A549 (cell line): ENCODE data around the gene PIGL. TPM values are rescaled to one million over a fixed set of nuclear protein-coding genes. Genes with fewer than 3 reads are reported as not detected.
A peak's percentile ranks its signal among the peaks of the same experiment; 100 is the strongest.

Experiments used
- ATAC-seq, 2 experiments: fragments of 200-7000 bp in 1 of 2; fragments of >200 bp in 1 of 2; cut with Nextera tagmentation in 1 of 2; cut with Tn5 transposase in 1 of 2; 3 replicates each; pipeline versions ENCODE4 v1.8.0 to v1.9.1; 2018 to 2020; ENCODE audit warnings: mild to moderate bottlenecking in 1 of 2, moderate library complexity in 1 of 2
- CTCF ChIA-PET: fragments of 300-600 bp; sonication (Branson Sonifier 250); formaldehyde crosslinking; extraction: SDS; loops from one replicate; lab custom pipeline; 2021; ENCODE audit warnings: antibody characterized with exemption, inconsistent platforms; lab: Yijun Ruan, JAX
- POLR2A ChIA-PET: fragments of 350-600 bp; formaldehyde crosslinking; extraction: SDS; loops from one replicate; lab custom pipeline; 2021; ENCODE audit warnings: antibody characterized with exemption, inconsistent platforms; lab: Yijun Ruan, JAX
- DNase-seq, 2 experiments: peaks; one replicate each; pipeline versions ENCODE4 v3.0.0 to v3.0.0-alpha.2; 2011 to 2016; ENCODE audit warnings: low read depth in 1 of 2, low spot score in 1 of 2
- FAIRE-seq: peaks from 2 replicates; lab custom pipeline; 2011; peaks lifted over from hg19 to GRCh38; lab: Jason Lieb, UNC
- H3K27ac ChIP-seq, 2 experiments: fragments of >200 bp; sonication (Bioruptor Twin); formaldehyde crosslinking; 3 replicates each; pipeline ENCODE4 v1.5.1; 2016 to 2017
- H3K4me1 ChIP-seq: fragments of >200 bp; sonication (Bioruptor Twin); formaldehyde crosslinking; 3 replicates; pipeline ENCODE4 v1.6.1; 2016
- H3K4me2 ChIP-seq: fragments of >200 bp; sonication (Bioruptor Twin); formaldehyde crosslinking; 3 replicates; pipeline ENCODE4 v1.6.1; 2016
- H3K4me3 ChIP-seq: fragments of >200 bp; sonication (Bioruptor Twin); formaldehyde crosslinking; 3 replicates; pipeline ENCODE4 v1.5.1; 2016
- H3K9me3 ChIP-seq: fragments of >200 bp; sonication (Bioruptor Twin); formaldehyde crosslinking; 3 replicates; pipeline ENCODE4 v1.6.1; 2016
- BHLHE40 ChIP-seq: IDR thresholded peaks from 2 replicates; pipeline ENCODE4 v1.6.1; 2012; ENCODE audit warnings: low read depth, low read length, inconsistent platforms
- CBX2 ChIP-seq: fragments of 200-600 bp; sonication (generic); IDR thresholded peaks from 2 replicates; pipeline ENCODE4 v1.6.1; 2016; ENCODE audit warnings: low read depth, mild to moderate bottlenecking, borderline replicate concordance
- CBX8 ChIP-seq: fragments of 200-600 bp; sonication (generic); IDR thresholded peaks from 2 replicates; pipeline ENCODE4 v1.6.1; 2016
- CHD4 ChIP-seq: fragments of 200-600 bp; sonication (generic); IDR thresholded peaks from 2 replicates; pipeline ENCODE4 v1.6.1; 2016; ENCODE audit warnings: antibody characterized with exemption, mild to moderate bottlenecking, borderline replicate concordance
- EHF ChIP-seq: fragments of 250-450 bp; sonication (Bioruptor Pico); IDR thresholded peaks from 2 replicates; pipeline ENCODE4 v1.5.0; 2020; ENCODE audit warnings: mild to moderate bottlenecking
- ELK1 ChIP-seq: fragments of 150-350 bp; IDR thresholded peaks from 2 replicates; pipeline ENCODE4 v1.6.1; 2014; ENCODE audit warnings: low read depth, mild to moderate bottlenecking, low read length
- EP300 ChIP-seq, 2 experiments: fragments of >200 bp; sonication (Bioruptor Twin); formaldehyde crosslinking; IDR thresholded peaks; 2 replicates in 1 of 2; 3 replicates in 1 of 2; pipeline ENCODE4 v1.6.1; 2016 to 2017
- FOSB ChIP-seq: fragments of 250-450 bp; sonication (Bioruptor Pico); IDR thresholded peaks from 2 replicates; pipeline ENCODE4 v1.5.0; 2020; ENCODE audit warnings: mild to moderate bottlenecking, moderate library complexity
- FOXS1 ChIP-seq: fragments of 250-450 bp; sonication (Bioruptor Pico); IDR thresholded peaks from 2 replicates; pipeline ENCODE4 v1.5.0; 2020; ENCODE audit warnings: mild to moderate bottlenecking, moderate library complexity
- HMGXB4 ChIP-seq: fragments of 250-450 bp; sonication (Bioruptor Pico); IDR thresholded peaks from 2 replicates; pipeline ENCODE4 v1.5.0; 2021; ENCODE audit warnings: mild to moderate bottlenecking, moderate library complexity, borderline replicate concordance
- HOXA7 ChIP-seq: fragments of 250-450 bp; sonication (Bioruptor Pico); IDR thresholded peaks from 2 replicates; pipeline ENCODE4 v1.5.0; 2020; ENCODE audit warnings: mild to moderate bottlenecking, moderate library complexity
- HOXB13 ChIP-seq: fragments of 250-450 bp; sonication (Bioruptor Pico); IDR thresholded peaks from 2 replicates; pipeline ENCODE4 v1.5.0; 2020; ENCODE audit warnings: low read depth, mild to moderate bottlenecking, moderate library complexity
- HOXB5 ChIP-seq: fragments of 250-450 bp; sonication (Bioruptor Pico); IDR thresholded peaks from 2 replicates; pipeline ENCODE4 v1.5.0; 2020; ENCODE audit warnings: mild to moderate bottlenecking, moderate library complexity
- JUN ChIP-seq, 2 experiments: fragments of >200 bp; sonication (Bioruptor Twin); formaldehyde crosslinking; IDR thresholded peaks; 2 replicates in 1 of 2; 3 replicates in 1 of 2; pipeline ENCODE4 v1.6.1; 2016 to 2017
- KDM1A ChIP-seq: fragments of 200-600 bp; sonication (generic); IDR thresholded peaks from 2 replicates; pipeline ENCODE4 v1.6.1; 2016; ENCODE audit warnings: low read depth, mild to moderate bottlenecking
- MAX ChIP-seq: IDR thresholded peaks from 2 replicates; pipeline ENCODE4 v1.6.1; 2012
- MAZ ChIP-seq: fragments of 150-350 bp; IDR thresholded peaks from 2 replicates; pipeline ENCODE4 v1.6.1; 2014; ENCODE audit warnings: antibody characterized with exemption, low read depth, low read length, borderline replicate concordance
- MYC ChIP-seq: IDR thresholded peaks from 2 replicates; pipeline ENCODE4 v1.6.1; 2012; ENCODE audit warnings: mild to moderate bottlenecking, inconsistent platforms, low read length, improper control_type of control experiment, borderline replicate concordance
- NFE2L2 ChIP-seq: fragments of 150-350 bp; conservative IDR thresholded peaks from 2 replicates; pipeline ENCODE4 v1.6.1; 2014; ENCODE audit warnings: low read length
- POLR2AphosphoS2 ChIP-seq: conservative IDR thresholded peaks from 2 replicates; pipeline ENCODE4 v1.6.1; 2012; ENCODE audit warnings: low read length, improper control_type of control experiment, inconsistent platforms
- RAD21 ChIP-seq, 2 experiments: fragments of >200 bp in 1 of 2; sonication (Bioruptor Twin) in 1 of 2; formaldehyde crosslinking in 1 of 2; IDR thresholded peaks in 1 of 2; conservative IDR thresholded peaks in 1 of 2; 2 replicates in 1 of 2; 3 replicates in 1 of 2; pipeline ENCODE4 v1.6.1; 2012 to 2018; ENCODE audit warnings: inconsistent platforms in 1 of 2
- RARB ChIP-seq: fragments of 250-450 bp; sonication (Bioruptor Pico); IDR thresholded peaks from 2 replicates; pipeline ENCODE4 v1.8.0; 2021; ENCODE audit warnings: mild to moderate bottlenecking, moderate library complexity
- TFCP2L1 ChIP-seq: fragments of 250-450 bp; sonication (Bioruptor Pico); IDR thresholded peaks from 2 replicates; pipeline ENCODE4 v1.5.0; 2021; ENCODE audit warnings: mild to moderate bottlenecking
- ZC3H11A ChIP-seq: fragments of 450-650 bp; IDR thresholded peaks from 2 replicates; pipeline ENCODE4 v1.6.1; 2014; ENCODE audit warnings: antibody characterized with exemption, mild to moderate bottlenecking
- ZFP36 ChIP-seq: fragments of 450-650 bp; IDR thresholded peaks from 2 replicates; pipeline ENCODE4 v1.6.1; 2014; ENCODE audit warnings: borderline replicate concordance; ENCODE audit not compliant: partially characterized antibody
- ZNF302 ChIP-seq: fragments of 250-450 bp; sonication (Bioruptor Pico); IDR thresholded peaks from 2 replicates; pipeline ENCODE4 v1.9.0; 2021; ENCODE audit warnings: inconsistent platforms, mild to moderate bottlenecking, moderate library complexity
- ZSCAN20 ChIP-seq: fragments of 250-450 bp; sonication (Bioruptor Pico); IDR thresholded peaks from 2 replicates; pipeline ENCODE4 v1.8.0; 2022; ENCODE audit warnings: mild to moderate bottlenecking, moderate library complexity
- WGBS: methylation state at CpG from one replicate; pipeline ENCODE4 v1.1.6; 2017; ENCODE audit errors: missing lambda C conversion rate; 5-methylcytosine and 5-hydroxymethylcytosine counted together
- polyA plus RNA-seq, 4 experiments: library from polyadenylated mRNA; depleted of rRNA in 3 of 4; stranded (reverse); fragments of >200 nt; fragmentation: RNase III in 1 of 4; extraction: RNeasy Plus Mini Kit Qiagen cat#74134 plus additional on column Dnase treatment in 1 of 4; gene quantifications; 2 replicates in 3 of 4; 3 replicates in 1 of 4; pipeline ENCODE4 v1.2.3, GENCODE V29; 2011 to 2017

Gene PIGL
- polyA plus RNA-seq, 2 of the 4 experiments (the other 2 are of a cell fraction): 27.5 to 35.1 TPM

GRCh38 chr17:16272111-16272840 is 55.3 kb downstream of the PIGL start:
- H3K4me2 ChIP-seq: no peak overlapping the region
- POLR2A ChIA-PET: interaction anchor here (1.5 to 2.7 kb wide), 3 partner anchors 14 to 108 kb away, joined by 3 to 7 read pairs (median 4); partner anchors contain the start of genes NCOR1 and UBB
- no peak overlapping the region for H3K4me3 ChIP-seq
- no peak overlapping the region for H3K27ac ChIP-seq
- no peaks in the 10 kb centered on the region for H3K9me3 ChIP-seq
- TF ChIP-seq EP300 (IDR thresholded peaks at IDR 0.05) (no peak), MYC (no peak), RAD21 (conservative IDR thresholded peaks at IDR 0.05 in 1 of 2, IDR thresholded peaks at IDR 0.05 in 1 of 2) (no peak), TFCP2L1 (CRISPR knock-in tag) (no peak), ZFP36 (no peak), HMGXB4 (CRISPR knock-in tag) (no peak), CBX2 (no peak)
- no peak for DNase-seq
- H3K4me1 ChIP-seq: peaks cover 16% of the 10 kb centered on the region; the same call in 1 of the 3 replicates
- 97% methylated on average over 3 of the region's 3 CpGs for WGBS
- FAIRE-seq: no peak
- CTCF ChIA-PET: interaction anchor here (0.6 to 3.6 kb wide), 9 partner anchors 8 to 91 kb away, joined by 3 to 30 read pairs (median 3); partner anchors contain the start of gene NCOR1
- ATAC-seq: no peak

- POLR2A ChIA-PET: interaction anchor here (0.8 to 2.7 kb wide), 4 partner anchors 13 to 152 kb away, joined by 3 to 7 read pairs (median 4); partner anchors contain the start of genes NCOR1 and UBB
- DNase-seq: no peak
- peak overlapping the region in 1 of 2 experiments; percentile 14; a peak in 1 of 6 replicates for H3K27ac ChIP-seq
Measured at GRCh38 chr17:16273499-16273898, 56.5 kb downstream of the PIGL start.

GRCh38 chr17:16273929-16274339 is 56.9 kb downstream of the PIGL start:
- Histone ChIP-seq H3K4me3 (no peak overlapping the region), H3K4me2 (no peak overlapping the region), H3K4me1 (peaks cover 16% of the 10 kb centered on the region; the same call in 1 of the 3 replicates), H3K9me3 (no peaks in the 10 kb centered on the region), H3K27ac (peak overlapping the region in 1 of 2 experiments; percentile 14; a peak in 1 of 6 replicates)
- no peak; a peak in 3 of 6 replicates for ATAC-seq
- FAIRE-seq: no peak
- DNase-seq: no peak
- no peak for TF ChIP-seq ZFP36
- TF ChIP-seq CBX2: no peak
- no peak for TF ChIP-seq JUN (IDR thresholded peaks at IDR 0.05)
- no peak for TF ChIP-seq FOSB
- TF ChIP-seq CBX8: no peak
- no peak for TF ChIP-seq MAZ
- no peak for TF ChIP-seq FOXS1 (CRISPR knock-in tag)
- TF ChIP-seq NFE2L2: no peak
- ChIA-PET CTCF (interaction anchor here (0.6 to 3.6 kb wide), 5 partner anchors 9 to 40 kb away, joined by 3 to 30 read pairs (median 3); no protein-coding TSS in a partner anchor), POLR2A (interaction anchor here (0.8 to 2.7 kb wide), 3 partner anchors 12 to 151 kb away, joined by 3 to 7 read pairs (median 5); partner anchors contain the start of gene NCOR1)
- 76% methylated on average over 6 of the region's 6 CpGs for WGBS

More at GRCh38 chr17:16273499-16273898, 56.5 kb downstream of the PIGL start:
- Histone ChIP-seq H3K9me3 (no peaks in the 10 kb centered on the region), H3K4me2 (no peak overlapping the region), H3K4me3 (no peak overlapping the region), H3K4me1 (peaks cover 16% of the 10 kb centered on the region; the same call in 1 of the 3 replicates)
- TF ChIP-seq HOXB5 (CRISPR knock-in tag) (no peak), ZSCAN20 (CRISPR knock-in tag) (no peak), RAD21 (conservative IDR thresholded peaks at IDR 0.05 in 1 of 2, IDR thresholded peaks at IDR 0.05 in 1 of 2) (no peak), ZC3H11A (no peak), MAX (no peak), RARB (CRISPR knock-in tag) (no peak), POLR2AphosphoS2 (no peak), ELK1 (no peak), HOXB13 (CRISPR knock-in tag) (no peak), HOXA7 (CRISPR knock-in tag) (no peak), ZNF302 (CRISPR knock-in tag) (no peak), KDM1A (no peak), EHF (CRISPR knock-in tag) (no peak), CHD4 (no peak), BHLHE40 (no peak)
- CTCF ChIA-PET: interaction anchor here (0.6 to 3.6 kb wide), 7 partner anchors 9 to 90 kb away, joined by 3 to 30 read pairs (median 3); partner anchors contain the start of gene NCOR1
- FAIRE-seq (no peak), ATAC-seq (peak in 1 of 2 experiments; percentile 66; a peak in 3 of 6 replicates)
- 71% methylated on average over 1 of the region's 1 CpG for WGBS
